Heart left ventricle (tissue), 16 donors: ENCODE results near the gene TTC27. TPM values are rescaled to one million over a fixed set of nuclear protein-coding genes. Genes with fewer than 3 reads are reported as not detected.

Experiments used
- ATAC-seq, 4 donors: fragments of 200-7000 bp; cut with Tn5 transposase; one replicate each; pipeline ENCODE4 v1.9.1; 2020 to 2022; ENCODE audit warnings: moderate library complexity in 4 of 4, mild to moderate bottlenecking in 3 of 4, moderate number of reproducible peaks in 1 of 4
- DNase-seq, 5 donors: peaks; one replicate each; pipeline ENCODE4 v3.0.0-alpha.2; 2020
- H3K27ac ChIP-seq, 12 donors: fragments of 200-600 bp; sonication (generic) in 4 of 12; one replicate each; pipeline versions ENCODE4 v1.5.0 to v1.8.0; 2016 to 2022; ENCODE audit warnings: mild to moderate bottlenecking in 2 of 12
- H3K27me3 ChIP-seq, 9 donors: fragments of 200-600 bp; sonication (generic) in 2 of 9; one replicate each; pipeline versions ENCODE4 v1.5.1 to v1.8.0; 2016 to 2022; ENCODE audit warnings: mild to moderate bottlenecking in 3 of 9
- H3K36me3 ChIP-seq, 9 donors: fragments of 200-600 bp; sonication (generic) in 2 of 9; one replicate each; pipeline versions ENCODE4 v1.5.0 to v1.8.0; 2018 to 2022; ENCODE audit warnings: mild to moderate bottlenecking in 2 of 9
- H3K4me1 ChIP-seq, 12 donors: fragments of 200-600 bp; sonication (generic) in 4 of 12; one replicate each; pipeline versions ENCODE4 v1.5.0 to v1.8.0; 2016 to 2022; ENCODE audit warnings: mild to moderate bottlenecking in 3 of 12
- H3K4me3 ChIP-seq, 12 donors: fragments of 200-600 bp; sonication (generic) in 4 of 12; one replicate each; pipeline versions ENCODE4 v1.5.0 to v1.8.0; 2017 to 2022; ENCODE audit warnings: mild to moderate bottlenecking in 9 of 12, moderate library complexity in 4 of 12
- H3K9me3 ChIP-seq, 12 donors: fragments of 200-600 bp; sonication (generic) in 4 of 12; one replicate each; pipeline versions ENCODE4 v1.5.0 to v1.8.0; 2016 to 2022; ENCODE audit warnings: mild to moderate bottlenecking in 1 of 12
- POLR2A ChIP-seq, 2 donors: fragments of 450-650 bp; IDR thresholded peaks; one replicate each; pipeline ENCODE4 v1.6.1; 2017; ENCODE audit warnings: antibody characterized with exemption in 2 of 2, mild to moderate bottlenecking in 2 of 2, moderate library complexity in 2 of 2
- WGBS, 4 donors: extraction: QIAGEN DNeasy Blood & Tissue Kit in 2 of 4; methylation state at CpG; one replicate each; pipeline versions ENCODE4 v1.1.5 to v1.1.7; 2013 to 2018; 5-methylcytosine and 5-hydroxymethylcytosine counted together
- intact Hi-C, 10 donors: fragments of 100-400 bp; cut with DNase I; formaldehyde crosslinking; loops; one replicate each; pipeline versions ENCODE4 v1.11.1 to v1.14.2; 2022
- polyA plus RNA-seq, 2 donors: library from polyadenylated mRNA; stranded (reverse); fragments of 200-250 nt; gene quantifications; one replicate each; pipeline ENCODE4 v1.2.3, GENCODE V29; 2013
- total RNA-seq, 9 donors: library from RNA; depleted of rRNA in 2 of 9; stranded (reverse); fragments of >200 nt in 2 of 9; fragmentation: NEBNext Ultra II Directional in 3 of 9; extraction: Animal tissue kit (Norgen Biotek cat#: 25700) in 3 of 9; gene quantifications; one replicate each; pipeline versions ENCODE4 v1.1.0 to v1.2.4, GENCODE V29; 2016 to 2023
- TF ChIP-seq, protein P1 (sequence below), 12 donors: fragments of 200-600 bp; sonication (generic) in 4 of 12; IDR thresholded peaks; one replicate each; pipeline versions ENCODE4 v1.5.0 to v1.8.0; 2018 to 2022; ENCODE audit warnings: antibody characterized with exemption in 12 of 12, mild to moderate bottlenecking in 5 of 12
- donor health status: ischemic (EF 13 %, LVEDD 7.1; RV severe dilation, severe dysfunction).
- donor health status: healthy with polysubstance abuse.
- donor health status: DM: no; HTN: yes; CAD: no.
- donor health status: DM: no; HTN: no; CAD: no.
- donor health status: ischemic (EF 25% LVEDD 6.9; RV normal size, moderate dysfunction).
- donor health status: ischemic (EF 25% LVEDD 5.7; RV mildly dilated, moderate dysfunction).
- donor health status: healthy.
- donor health status: DM: yes; HTN: yes; CAD: no.
- donor health status: ischemic (EF 35%, LVEDD 5.7; RV mildly dilated, moderate dysfunction).
- donor health status: nonischemic (EF 11% LVEDD 7.7; RV severe dilation, severe dysfunction).
- donor health status: DM: yes; HTN: yes; CAD: no.
- donor health status: PGD.
- donor health status: ischemic (EF 29% LVEDD 5.4; RV normal size, mild dysfunction).
- donor health status: nonischemic (EF 23%, LVEDD 6.1; RV moderate dilation, normal function).

The TTC27 gene
- total and polyA plus RNA-seq, 11 donors: 5.2 to 18.1 (median 11.0) TPM

- Histone ChIP-seq H3K9me3 (peaks cover 0 to 7% (median 0%) of the 10 kb centered on the region in 12 donors), H3K4me3 (no peak overlapping the region), H3K36me3 (no peaks in the 10 kb centered on the region), H3K27ac (peak overlapping the region in 11 of 12 donors; percentile 44 to 89 (median 65)), H3K4me1 (peaks cover 0 to 73% (median 46%) of the 10 kb centered on the region in 12 donors), H3K27me3 (no peaks in the 10 kb centered on the region)
- DNase-seq: no peak
- 75 to 85% (median 81%) methylated on average over 1 of the region's 1 CpG for WGBS, 4 donors
- intact Hi-C loops: loop anchor here in 1 of 10 donors (5.0 kb wide), 1 partner anchor 446 kb away; no protein-coding TSS in a partner anchor
- no peak for ATAC-seq
- TF ChIP-seq, protein P1, sequence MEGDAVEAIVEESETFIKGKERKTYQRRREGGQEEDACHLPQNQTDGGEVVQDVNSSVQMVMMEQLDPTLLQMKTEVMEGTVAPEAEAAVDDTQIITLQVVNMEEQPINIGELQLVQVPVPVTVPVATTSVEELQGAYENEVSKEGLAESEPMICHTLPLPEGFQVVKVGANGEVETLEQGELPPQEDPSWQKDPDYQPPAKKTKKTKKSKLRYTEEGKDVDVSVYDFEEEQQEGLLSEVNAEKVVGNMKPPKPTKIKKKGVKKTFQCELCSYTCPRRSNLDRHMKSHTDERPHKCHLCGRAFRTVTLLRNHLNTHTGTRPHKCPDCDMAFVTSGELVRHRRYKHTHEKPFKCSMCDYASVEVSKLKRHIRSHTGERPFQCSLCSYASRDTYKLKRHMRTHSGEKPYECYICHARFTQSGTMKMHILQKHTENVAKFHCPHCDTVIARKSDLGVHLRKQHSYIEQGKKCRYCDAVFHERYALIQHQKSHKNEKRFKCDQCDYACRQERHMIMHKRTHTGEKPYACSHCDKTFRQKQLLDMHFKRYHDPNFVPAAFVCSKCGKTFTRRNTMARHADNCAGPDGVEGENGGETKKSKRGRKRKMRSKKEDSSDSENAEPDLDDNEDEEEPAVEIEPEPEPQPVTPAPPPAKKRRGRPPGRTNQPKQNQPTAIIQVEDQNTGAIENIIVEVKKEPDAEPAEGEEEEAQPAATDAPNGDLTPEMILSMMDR (IDR thresholded peaks at IDR 0.05): no peak
- TF ChIP-seq POLR2A (IDR thresholded peaks at IDR 0.05): no peak
Observed at GRCh38 chr2:32715981-32716380, 88.1 kb downstream of the TTC27 start.

- H3K36me3 ChIP-seq: no peaks in the 10 kb centered on the region
- no peak for ATAC-seq
- no peak overlapping the region for H3K4me3 ChIP-seq
- H3K27me3 ChIP-seq: no peaks in the 10 kb centered on the region
- no peak for TF ChIP-seq POLR2A (IDR thresholded peaks at IDR 0.05)
- TF ChIP-seq, protein P1 (IDR thresholded peaks at IDR 0.05): no peak
- intact Hi-C loops: loop anchor here in 1 of 10 donors (5.0 kb wide), 1 partner anchor 446 kb away; no protein-coding TSS in a partner anchor
- DNase-seq: no peak
- H3K27ac ChIP-seq: peak overlapping the region in 11 of 12 donors; percentile 44 to 89 (median 65)
- peaks cover 0 to 7% (median 0%) of the 10 kb centered on the region in 12 donors for H3K9me3 ChIP-seq
- peaks cover 0 to 73% (median 42%) of the 10 kb centered on the region in 12 donors for H3K4me1 ChIP-seq
Observed at GRCh38 chr2:32716598-32716997, 88.7 kb downstream of the TTC27 start.

DNA sequence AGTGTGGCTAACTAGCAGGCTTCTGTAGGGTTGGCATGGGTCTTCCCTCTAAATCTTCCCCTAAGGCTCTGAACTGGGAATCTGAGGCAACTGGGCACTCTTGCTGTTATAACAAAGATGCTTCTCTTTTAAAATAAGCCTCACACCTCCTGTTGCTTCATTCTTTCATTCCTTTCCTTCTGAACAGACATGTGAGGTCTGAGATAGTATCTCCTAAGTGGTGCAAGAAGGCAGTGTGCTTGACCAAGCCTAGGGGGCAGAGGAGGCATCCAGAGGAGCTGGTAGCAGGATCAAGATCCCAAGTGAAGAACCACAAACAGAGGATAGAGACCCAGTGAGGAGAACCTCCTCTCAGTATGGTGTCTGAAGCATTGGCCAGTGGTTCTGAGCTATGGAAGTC lies 90.9 kb downstream of the TTC27 start:
- Histone ChIP-seq H3K27me3 (no peaks in the 10 kb centered on the region), H3K4me1 (peaks cover 0 to 61% (median 27%) of the 10 kb centered on the region in 12 donors), H3K27ac (peak overlapping the region in 6 of 12 donors; percentile 21 to 90 (median 75)), H3K9me3 (peaks cover 0 to 6% (median 0%) of the 10 kb centered on the region in 12 donors), H3K36me3 (no peaks in the 10 kb centered on the region), H3K4me3 (no peak overlapping the region)
- intact Hi-C loops: loop anchor here in 1 of 10 donors (5.0 kb wide), 1 partner anchor 444 kb away; no protein-coding TSS in a partner anchor
- TF ChIP-seq, protein P1 (IDR thresholded peaks at IDR 0.05): no peak
- no peak for TF ChIP-seq POLR2A (IDR thresholded peaks at IDR 0.05)
- ATAC-seq (no peak), DNase-seq (no peak)

DNA sequence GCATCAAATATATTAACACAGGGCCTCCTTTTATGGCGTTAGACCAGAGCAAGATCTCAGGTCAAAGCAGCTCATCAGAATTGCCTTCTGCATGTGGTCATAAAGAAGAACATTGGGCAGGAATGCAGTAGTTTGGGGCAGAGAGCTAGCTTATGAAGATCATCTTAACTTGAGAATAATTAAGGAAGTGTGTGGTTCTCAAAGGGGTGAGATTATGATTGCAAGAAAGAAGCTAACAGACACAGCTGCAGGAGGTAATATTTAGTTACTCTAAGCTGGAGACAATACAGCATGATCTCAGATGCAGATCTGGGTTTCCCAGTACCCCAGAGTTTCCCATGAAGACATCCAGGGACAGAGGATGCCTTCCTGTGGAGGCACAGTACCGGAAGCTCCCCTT lies 91.6 kb downstream of the TTC27 start:
- Histone ChIP-seq H3K27ac (peak overlapping the region in 11 of 12 donors; percentile 49 to 90 (median 78)), H3K9me3 (no peaks in the 10 kb centered on the region), H3K4me3 (no peak overlapping the region), H3K4me1 (peaks cover 0 to 61% (median 27%) of the 10 kb centered on the region in 12 donors), H3K27me3 (no peaks in the 10 kb centered on the region), H3K36me3 (no peaks in the 10 kb centered on the region)
- WGBS, 4 donors: 81 to 96% (median 93%) methylated on average over 2 of the region's 2 CpGs
- DNase-seq (no peak), ATAC-seq (no peak)
- intact Hi-C loops: loop anchor here in 1 of 10 donors (5.0 kb wide), 1 partner anchor 443 kb away; no protein-coding TSS in a partner anchor
- TF ChIP-seq POLR2A (IDR thresholded peaks at IDR 0.05): no peak
- TF ChIP-seq, protein P1 (IDR thresholded peaks at IDR 0.05): no peak
